OCI-LY1 (cell line): Measurements from ENCODE around the gene PDCD1LG2.

ENCODE experiments used
- EZH2 ChIP-seq: fragments of 200-600 bp; sonication (generic), shearing (Covaris generic); IDR thresholded peaks from 2 replicates; pipeline ENCODE4 v1.8.0; 2017; ENCODE audit warnings: borderline replicate concordance, mixed run types, mild to moderate bottlenecking, antibody characterized with exemption, low read length, moderate library complexity, mixed read lengths
- TF ChIP-seq, protein P1 (sequence below): fragments of 200-600 bp; sonication (generic), shearing (Covaris generic); IDR thresholded peaks from 2 replicates; pipeline ENCODE4 v1.5.1; 2017; ENCODE audit warnings: mild to moderate bottlenecking, antibody characterized with exemption, low read length, moderate library complexity, mixed read lengths

GRCh38 chr9:5499889-5500398, 10.4 kb upstream of the PDCD1LG2 start:
- TF ChIP-seq, protein P1, sequence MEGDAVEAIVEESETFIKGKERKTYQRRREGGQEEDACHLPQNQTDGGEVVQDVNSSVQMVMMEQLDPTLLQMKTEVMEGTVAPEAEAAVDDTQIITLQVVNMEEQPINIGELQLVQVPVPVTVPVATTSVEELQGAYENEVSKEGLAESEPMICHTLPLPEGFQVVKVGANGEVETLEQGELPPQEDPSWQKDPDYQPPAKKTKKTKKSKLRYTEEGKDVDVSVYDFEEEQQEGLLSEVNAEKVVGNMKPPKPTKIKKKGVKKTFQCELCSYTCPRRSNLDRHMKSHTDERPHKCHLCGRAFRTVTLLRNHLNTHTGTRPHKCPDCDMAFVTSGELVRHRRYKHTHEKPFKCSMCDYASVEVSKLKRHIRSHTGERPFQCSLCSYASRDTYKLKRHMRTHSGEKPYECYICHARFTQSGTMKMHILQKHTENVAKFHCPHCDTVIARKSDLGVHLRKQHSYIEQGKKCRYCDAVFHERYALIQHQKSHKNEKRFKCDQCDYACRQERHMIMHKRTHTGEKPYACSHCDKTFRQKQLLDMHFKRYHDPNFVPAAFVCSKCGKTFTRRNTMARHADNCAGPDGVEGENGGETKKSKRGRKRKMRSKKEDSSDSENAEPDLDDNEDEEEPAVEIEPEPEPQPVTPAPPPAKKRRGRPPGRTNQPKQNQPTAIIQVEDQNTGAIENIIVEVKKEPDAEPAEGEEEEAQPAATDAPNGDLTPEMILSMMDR, result no peak
- no peak for TF ChIP-seq EZH2
